HG03135 (cell line): ENCODE measurements around the gene DGKQ.

Experiments used
- ATAC-seq: cut with Tn5 transposase; IDR thresholded peaks from one replicate; pipeline ENCODE4 v1.9.1; 2021; ENCODE audit warnings: mild to moderate bottlenecking, moderate library complexity; ENCODE audit not compliant: unreplicated experiment

DGKQ gene

DNA sequence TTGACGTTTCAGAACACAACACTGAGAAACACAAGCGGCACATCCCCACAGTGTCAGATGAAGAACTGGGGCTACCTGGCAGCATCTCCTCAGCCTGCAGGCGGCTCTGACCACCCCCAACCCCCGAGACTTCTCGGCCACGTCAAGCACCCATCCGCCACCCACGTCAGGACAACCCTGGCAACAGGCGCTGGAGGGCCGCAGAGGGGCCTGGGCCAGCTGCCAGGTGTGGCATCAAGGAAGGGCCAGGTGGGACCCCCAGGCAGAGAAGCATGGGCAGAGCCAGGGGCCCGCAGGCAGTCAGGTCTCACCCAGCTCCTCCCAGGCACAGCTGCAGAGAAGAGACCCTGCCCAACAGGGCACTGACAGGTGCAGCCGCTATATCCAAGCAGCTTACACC is 63.5 kb downstream of the DGKQ start:
- ATAC-seq = no peak

DNA sequence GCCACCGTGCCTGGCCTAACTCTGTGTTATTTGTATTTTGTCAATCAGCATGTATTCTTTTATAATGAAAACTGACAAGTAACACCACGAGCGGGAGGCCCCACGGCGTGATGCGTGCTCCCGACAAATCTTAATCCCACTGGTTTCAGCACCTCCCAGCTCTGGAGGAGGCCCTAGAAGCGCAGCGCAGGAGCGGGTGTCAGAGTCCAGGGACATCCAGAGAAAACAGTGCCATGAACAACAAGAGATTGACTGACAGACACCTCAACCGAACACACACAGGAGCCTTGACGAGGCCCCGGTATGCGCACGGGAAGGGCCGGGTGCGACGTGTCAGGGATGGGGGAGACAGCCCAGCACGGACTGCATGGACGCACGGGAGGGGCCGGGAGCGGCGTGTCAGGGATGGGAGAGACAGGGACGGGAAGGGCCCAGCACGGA is 64.2 kb downstream of the DGKQ start:
- ATAC-seq = no peak
